ENCODE measurements around the gene TUBA1C. TPM values are rescaled to one million over a fixed set of nuclear protein-coding genes. Genes with fewer than 3 reads are reported as not detected.

The TUBA1C gene
- total RNA-seq, 1 experiment from 2014 or later, result 660 TPM

- H3K9me3 Mint-ChIP-seq, result no peaks in the 10 kb centered on the region
- no peak overlapping the region for H2AFZ ChIP-seq (ENCODE audit: low read length)
- no peak overlapping the region for H2BK12ac ChIP-seq (ENCODE audit: insufficient read length, low read depth, low read length)
- no peaks in the 10 kb centered on the region for H3K79me2 ChIP-seq (ENCODE audit: insufficient read depth, low read length)
- WGBS (ENCODE audit: extremely low coverage, insufficient read length, low lambda C conversion rate), result no CpG with 5 or more reads among the region's 13 CpGs
- no peak overlapping the region for H3K4ac ChIP-seq (ENCODE audit: low read depth, low read length)
- peaks cover 10 to 12% of the 10 kb centered on the region in 2 experiments for H3K4me1 Mint-ChIP-seq
- no peak overlapping the region for H2AK5ac ChIP-seq (ENCODE audit: insufficient read length, low read length)
- no peak overlapping the region for H3K27ac ChIP-seq (ENCODE audit: insufficient read length, low read depth, low read length)
- H3K4me2 ChIP-seq (ENCODE audit: insufficient read depth, insufficient read length, low read length), result no peak overlapping the region
- no peak overlapping the region for H3K14ac ChIP-seq (ENCODE audit: insufficient read depth, low read length)
- no peaks in the 10 kb centered on the region for H3K79me1 ChIP-seq (ENCODE audit: insufficient read depth, low read depth, low read length, poor library complexity, severe bottlenecking)
- H4K8ac ChIP-seq (replicated peaks; ENCODE audit: insufficient read length, low read depth, low read length), result no peak overlapping the region
- DNase-seq, result no peak
- no peak overlapping the region for H3K9ac ChIP-seq (ENCODE audit: extremely low read depth, insufficient read length, low read length)
- no peaks in the 10 kb centered on the region; the same call in 1 of the 2 replicates for H3K4me1 ChIP-seq (ENCODE audit: insufficient read depth, low read length)
- peaks cover 4% of the 10 kb centered on the region for H4K20me1 ChIP-seq (ENCODE audit: control insufficient read depth, insufficient read depth, insufficient read length)
- no peaks in the 10 kb centered on the region for H3K23me2 ChIP-seq (ENCODE audit: insufficient read length, low read depth, low read length, poor library complexity, severe bottlenecking)
- no peak overlapping the region for H4K5ac ChIP-seq (ENCODE audit: insufficient read length, low read depth, low read length)
- peaks cover 13 to 22% (median 22%) of the 10 kb centered on the region in 3 experiments for H3K36me3 Mint-ChIP-seq (ENCODE audit: insufficient read depth in 1 of 3, low read depth in 3 of 3)
- no peak overlapping the region for H4K91ac ChIP-seq (ENCODE audit: insufficient read length, low read depth, low read length)
- no peak overlapping the region for H3K4me3 Mint-ChIP-seq
- H2BK20ac ChIP-seq (ENCODE audit: low read depth, low read length, poor library complexity, severe bottlenecking), result no peak overlapping the region
- no peak overlapping the region for H2BK120ac ChIP-seq (ENCODE audit: low read depth, low read length, poor library complexity, severe bottlenecking)
- H3K23ac ChIP-seq (ENCODE audit: insufficient read length, low read depth, low read length), result no peak overlapping the region
- TF ChIP-seq CTCF (conservative IDR thresholded peaks at IDR 0.05), result no peak
- no peak overlapping the region for H2BK5ac ChIP-seq (ENCODE audit: insufficient read length, low read length)
- peak overlapping the region in 2 of 3 experiments; percentile 49 to 57; a peak in 4 of 7 replicates for H3K27ac Mint-ChIP-seq
- H3K56ac ChIP-seq (ENCODE audit: insufficient read length, low read depth, low read length), result no peak overlapping the region
- H3K18ac ChIP-seq (ENCODE audit: insufficient read length, low read depth, low read length), result no peak overlapping the region
- H3K9me3 ChIP-seq (ENCODE audit: control insufficient read depth, low read depth, low read length), result no peaks in the 10 kb centered on the region
- no peaks in the 10 kb centered on the region for H3K27me3 ChIP-seq (ENCODE audit: insufficient read depth, low read length)
- no peak overlapping the region for H3T11ph ChIP-seq (ENCODE audit: low read length)
- H3K27me3 Mint-ChIP-seq (ENCODE audit: low read depth), result no peaks in the 10 kb centered on the region; the same call in 1 of the 2 replicates
- no peak overlapping the region for H2BK15ac ChIP-seq (ENCODE audit: low read depth, low read length)
These were observed 11.7 kb downstream of the TUBA1C start for GRCh38 chr12:49276304-49277290.

All from H9 (cell line).